ENCODE measurements around the gene WDR45. TPM values are rescaled to one million over a fixed set of nuclear protein-coding genes. Genes with fewer than 3 reads are reported as not detected.

WDR45 gene
- total and polyA plus RNA-seq, 2 of the 13 experiments (the other 11 are each of a cell fraction or from before 2014, with no cell fraction given): 16.4 to 65.5 TPM

GRCh38 chrX:49100704-49101628 lies 21.3 kb upstream of the WDR45 start (continued):
- TF ChIP-seq FOXA1 (IDR thresholded peaks at IDR 0.05) (no peak), FOXA1 (CRISPR knock-in tag; IDR thresholded peaks at IDR 0.05) (no peak), ZNF484 (CRISPR knock-in tag; IDR thresholded peaks at IDR 0.05; ENCODE audit: borderline replicate concordance, low read depth) (no peak), ZC3H13 (CRISPR knock-in tag; IDR thresholded peaks at IDR 0.05) (no peak), ZNF225 (CRISPR knock-in tag; IDR thresholded peaks at IDR 0.05) (no peak), ZSCAN29 (CRISPR knock-in tag; conservative IDR thresholded peaks at IDR 0.05) (no peak), SMARCC2 (IDR thresholded peaks at IDR 0.05) (no peak), FOXA3 (CRISPR knock-in tag; IDR thresholded peaks at IDR 0.05) (no peak), CBFB (CRISPR knock-in tag; IDR thresholded peaks at IDR 0.05) (no peak), ETV6 (CRISPR knock-in tag; conservative IDR thresholded peaks at IDR 0.05) (no peak; the same call in 1 of the 2 replicates), THAP7 (CRISPR knock-in tag; IDR thresholded peaks at IDR 0.05) (no peak), RARG (CRISPR knock-in tag; IDR thresholded peaks at IDR 0.05; ENCODE audit: low read depth) (no peak), ZNF800 (CRISPR knock-in tag; IDR thresholded peaks at IDR 0.05) (0 out of 2 replicates have a peak, but pooled peaks have one; percentile 23), REPIN1 (CRISPR knock-in tag; IDR thresholded peaks at IDR 0.05; ENCODE audit: borderline replicate concordance, low read depth) (peak; percentile 32; the same call in 1 of the 2 replicates), PCBP2 (optimal IDR thresholded peaks at IDR 0.05; ENCODE audit: low read depth, low read length, poor library complexity, severe bottlenecking) (no peak), ZNF766 (CRISPR knock-in tag; IDR thresholded peaks at IDR 0.05; ENCODE audit: borderline replicate concordance) (no peak), TAF1 (CRISPR knock-in tag; IDR thresholded peaks at IDR 0.05) (peak; percentile 73; the same call in 1 of the 2 replicates), NFYB (CRISPR knock-in tag; IDR thresholded peaks at IDR 0.05) (peak; percentile 97), RARA (CRISPR knock-in tag; IDR thresholded peaks at IDR 0.05) (no peak), ZNF33A (CRISPR knock-in tag; IDR thresholded peaks at IDR 0.05; ENCODE audit: borderline replicate concordance) (no peak), ZNF17 (CRISPR knock-in tag; IDR thresholded peaks at IDR 0.05) (no peak), ZNF562 (CRISPR knock-in tag; IDR thresholded peaks at IDR 0.05; ENCODE audit: borderline replicate concordance) (no peak), DDIT3 (CRISPR knock-in tag; IDR thresholded peaks at IDR 0.05) (no peak), BATF2 (CRISPR knock-in tag; IDR thresholded peaks at IDR 0.05) (no peak), MIER3 (CRISPR knock-in tag; IDR thresholded peaks at IDR 0.05; ENCODE audit: borderline replicate concordance) (no peak), DNMT1 (CRISPR knock-in tag; IDR thresholded peaks at IDR 0.05) (no peak), FOXM1 (CRISPR knock-in tag; IDR thresholded peaks at IDR 0.05) (no peak), ZNF782 (CRISPR knock-in tag; IDR thresholded peaks at IDR 0.05; ENCODE audit: borderline replicate concordance) (no peak)
